GM18499 (cell line): Measurements from ENCODE around the gene IGF2.
"Not testable (repeated sequence)": the region's sequence is repeated elsewhere in the genome, so short reads cannot be mapped to it uniquely, and the experiment has no call there.

Source experiments
- ATAC-seq: cut with Tn5 transposase; IDR thresholded peaks from one replicate; pipeline ENCODE4 v1.9.1; 2021; ENCODE audit warnings: moderate number of reproducible peaks; ENCODE audit not compliant: insufficient read depth, unreplicated experiment

IGF2 gene, protein sequence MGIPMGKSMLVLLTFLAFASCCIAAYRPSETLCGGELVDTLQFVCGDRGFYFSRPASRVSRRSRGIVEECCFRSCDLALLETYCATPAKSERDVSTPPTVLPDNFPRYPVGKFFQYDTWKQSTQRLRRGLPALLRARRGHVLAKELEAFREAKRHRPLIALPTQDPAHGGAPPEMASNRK

DNA sequence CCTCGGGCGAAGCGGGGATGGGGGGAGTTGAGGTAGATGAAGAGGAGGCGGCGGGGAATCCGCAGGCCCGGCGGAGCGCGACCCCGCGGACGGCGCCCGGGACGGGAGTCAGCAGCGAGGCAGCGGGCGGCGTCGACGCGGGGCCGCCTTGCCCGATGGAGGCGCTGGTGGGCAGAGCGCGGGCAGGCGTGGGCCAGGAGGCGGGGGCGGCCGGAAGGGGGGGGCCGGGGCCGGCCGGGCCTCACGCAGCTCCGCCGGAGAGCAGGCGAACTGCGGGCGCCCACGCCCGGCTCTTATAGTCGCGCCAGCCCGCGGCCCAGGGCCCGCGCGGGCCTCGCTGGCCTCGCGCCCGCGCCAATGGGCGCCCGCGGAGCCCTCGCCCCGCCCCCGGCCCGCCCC lies at the start of gene IGF2:
IGF2 (minus strand) TSS at position 267 of the 399 bp plus-strand sequence. CDS start 3,866 bp downstream, outside the sequence.
- no peak for ATAC-seq

DNA sequence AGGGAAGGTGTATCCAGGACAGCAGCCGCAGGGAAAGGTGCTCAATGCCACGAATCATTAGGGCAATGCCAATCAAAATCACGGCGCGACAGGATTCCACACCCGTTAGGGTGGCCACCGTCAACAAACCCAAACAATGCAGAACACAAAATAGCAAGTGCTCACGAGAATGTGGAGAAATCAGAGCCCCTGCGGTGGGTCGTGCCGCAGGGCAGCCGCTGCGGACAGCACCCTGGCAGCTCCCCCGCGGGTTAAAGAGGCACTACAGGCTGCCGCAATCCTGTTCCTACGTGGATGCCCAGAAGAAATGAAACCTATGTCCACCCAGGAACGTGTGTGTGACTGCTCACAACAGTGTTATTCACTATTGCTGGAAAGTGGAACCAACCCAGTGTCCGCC lies 49.6 kb upstream of the IGF2 start:
- ATAC-seq: no peak

DNA sequence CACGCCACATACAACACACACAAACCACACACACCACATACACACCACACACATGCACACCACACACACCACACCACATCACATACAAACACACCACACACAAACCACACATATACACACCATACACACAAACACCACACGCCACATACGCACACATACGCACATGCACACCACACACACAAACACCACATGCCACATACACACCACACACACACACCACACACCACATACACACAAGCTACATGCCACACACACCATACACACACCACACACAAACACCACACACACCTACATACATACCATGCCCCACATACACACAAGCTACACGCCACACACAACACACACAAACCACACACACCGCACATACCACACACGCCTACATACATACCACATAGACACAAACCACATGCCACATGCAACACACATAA lies 48.1 kb upstream of the IGF2 start:
- ATAC-seq: no peak

DNA sequence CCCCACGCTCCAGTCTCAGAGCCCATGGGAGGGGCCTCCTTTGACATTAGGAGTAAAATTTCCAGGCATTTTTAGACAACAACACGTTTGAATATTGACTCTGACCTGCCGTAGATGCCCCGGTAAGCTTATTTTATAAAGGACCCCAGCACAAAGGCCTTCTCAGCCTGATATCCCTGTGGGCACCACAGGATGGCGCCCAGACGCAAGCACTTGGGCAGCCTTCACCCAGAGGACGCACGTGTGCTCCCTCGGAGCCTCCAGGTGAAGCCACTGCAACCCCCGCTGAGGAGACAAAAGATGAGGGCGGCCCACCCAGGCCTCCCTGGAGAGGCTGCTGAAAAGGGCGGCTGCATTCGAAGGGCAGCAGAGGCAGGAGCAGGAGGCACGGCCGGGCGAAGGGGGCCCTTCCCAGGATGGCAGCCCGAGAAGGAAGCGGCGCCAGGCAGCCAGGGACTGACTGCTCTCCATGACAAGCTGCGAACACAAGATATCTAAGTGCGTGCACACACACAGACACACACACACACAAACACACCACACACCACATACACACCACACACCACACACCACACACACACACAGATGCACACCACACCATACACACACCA lies 47.6 kb upstream of the IGF2 start:
- ATAC-seq: no peak

DNA sequence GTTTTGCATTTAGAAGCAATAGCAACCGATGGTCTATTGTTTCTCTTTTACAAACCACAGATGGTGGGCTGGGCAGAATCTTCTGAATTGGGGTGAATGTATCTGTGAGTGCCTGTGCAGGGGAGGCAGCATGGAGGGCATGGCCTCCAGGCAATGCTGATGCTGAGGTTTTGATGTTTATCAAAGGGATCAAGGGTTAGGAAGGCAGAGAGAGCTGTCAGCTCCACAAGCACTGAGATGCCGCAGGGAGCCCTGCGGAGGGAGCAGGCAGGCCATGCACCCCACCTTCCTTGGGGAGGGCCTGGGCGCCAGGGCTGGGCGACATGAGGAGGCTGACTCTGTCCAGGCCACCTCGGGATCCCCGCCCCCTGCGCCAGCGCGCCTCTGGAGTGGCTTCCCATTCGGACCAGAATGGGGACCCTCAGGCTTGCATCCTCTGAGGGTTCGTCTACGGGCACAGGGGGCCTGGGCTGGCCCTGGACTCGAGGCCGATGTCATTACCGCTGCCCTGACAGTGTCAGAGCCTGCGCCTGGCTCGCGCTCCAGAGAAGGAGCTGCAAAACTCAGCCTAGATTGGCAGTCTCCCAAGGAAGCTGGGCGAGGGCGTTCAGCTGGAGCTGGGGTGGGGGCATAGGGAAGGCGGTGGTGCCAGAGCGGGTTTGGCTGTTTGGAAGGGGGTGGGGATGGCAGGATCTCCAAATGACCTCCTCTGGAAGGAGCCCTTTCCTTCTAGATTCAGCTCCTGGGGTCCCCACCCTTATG lies 46.3 kb upstream of the IGF2 start:
- no peak for ATAC-seq

DNA sequence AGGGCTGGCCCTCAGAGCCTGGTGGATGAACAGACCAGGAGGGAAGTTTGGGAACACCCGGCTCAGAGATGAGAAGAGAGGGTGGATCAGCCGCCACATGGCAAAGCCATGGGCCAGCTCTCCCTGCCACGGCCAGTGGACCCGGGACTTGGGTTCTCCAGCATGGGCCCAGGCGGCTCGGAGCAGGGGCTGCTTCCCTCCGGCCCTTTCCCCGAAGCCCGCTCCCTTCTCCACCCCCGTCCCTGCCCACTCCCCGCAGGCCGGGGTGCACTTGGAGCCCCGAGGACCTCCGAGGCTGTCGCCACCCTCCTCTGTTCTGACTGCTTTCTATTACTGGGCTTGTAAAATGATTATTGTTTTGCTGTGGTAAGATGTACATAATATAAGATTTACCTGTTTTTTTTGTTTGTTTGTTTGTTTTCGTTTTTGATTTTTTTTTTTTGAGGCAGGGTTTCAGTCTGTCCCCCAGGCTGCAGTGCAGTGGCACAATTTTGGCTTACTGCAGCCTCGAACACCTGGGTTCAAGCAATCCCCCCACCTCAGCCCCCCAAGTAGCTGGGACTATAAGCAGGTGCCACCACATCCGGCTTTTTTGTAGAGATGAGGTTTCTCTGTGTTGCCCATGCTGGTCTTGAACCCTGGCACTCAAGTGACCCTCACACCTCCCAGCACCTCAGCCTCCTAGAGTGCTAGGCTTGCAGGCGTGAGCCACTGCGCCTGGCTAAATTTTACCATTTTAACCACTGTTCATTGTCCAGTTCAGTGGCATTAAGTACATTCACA lies 43.7 kb upstream of the IGF2 start:
- ATAC-seq: no peak

DNA sequence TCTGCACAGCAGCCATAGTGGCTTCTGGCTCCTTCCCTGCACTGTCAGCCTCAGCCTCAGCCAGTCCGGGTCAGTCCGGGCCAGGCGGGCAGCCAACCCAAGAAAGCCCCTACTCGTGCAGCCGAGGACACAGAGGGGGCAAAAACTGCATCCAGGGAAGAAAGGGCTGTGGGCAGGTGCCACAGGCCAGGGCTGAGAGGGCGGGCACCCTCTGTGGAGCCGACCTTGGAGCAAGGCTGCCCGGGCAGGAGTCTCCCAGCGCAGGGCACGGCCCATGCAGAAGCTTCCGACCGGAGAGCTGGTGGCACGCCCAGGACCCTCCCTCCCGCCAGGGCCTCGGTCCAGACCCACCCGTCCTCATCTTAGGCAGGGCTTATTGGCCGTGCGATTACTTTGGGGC lies 42.9 kb upstream of the IGF2 start:
- ATAC-seq: no peak

DNA sequence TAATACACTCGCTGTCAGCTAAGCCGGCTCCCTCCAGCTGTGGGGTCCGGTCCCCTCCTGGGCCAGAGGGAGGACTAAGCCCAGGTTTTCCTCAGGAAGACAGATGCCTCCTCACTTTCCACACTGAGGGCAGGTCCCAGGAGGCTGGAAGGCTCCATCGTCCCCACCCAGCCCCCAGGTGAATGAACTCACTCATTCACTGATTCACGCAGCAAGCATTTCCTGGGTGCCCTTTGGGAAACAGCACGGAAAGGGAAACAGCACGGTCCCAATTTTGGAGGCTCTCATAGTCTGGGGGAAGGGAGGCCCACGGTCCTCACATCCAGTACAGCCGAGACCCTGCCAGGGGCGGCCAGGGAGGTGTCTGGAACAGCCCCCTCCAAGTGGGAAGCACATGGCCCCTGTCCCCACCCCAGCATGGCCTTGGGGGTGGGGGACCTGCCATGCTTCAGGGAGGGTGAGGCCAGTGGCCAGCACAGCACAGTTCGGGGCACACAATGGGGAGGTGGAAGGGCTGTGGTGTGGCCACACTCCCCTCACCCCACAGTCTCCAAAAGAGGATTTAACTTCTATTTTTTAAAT lies 41.7 kb upstream of the IGF2 start:
- no peak for ATAC-seq

DNA sequence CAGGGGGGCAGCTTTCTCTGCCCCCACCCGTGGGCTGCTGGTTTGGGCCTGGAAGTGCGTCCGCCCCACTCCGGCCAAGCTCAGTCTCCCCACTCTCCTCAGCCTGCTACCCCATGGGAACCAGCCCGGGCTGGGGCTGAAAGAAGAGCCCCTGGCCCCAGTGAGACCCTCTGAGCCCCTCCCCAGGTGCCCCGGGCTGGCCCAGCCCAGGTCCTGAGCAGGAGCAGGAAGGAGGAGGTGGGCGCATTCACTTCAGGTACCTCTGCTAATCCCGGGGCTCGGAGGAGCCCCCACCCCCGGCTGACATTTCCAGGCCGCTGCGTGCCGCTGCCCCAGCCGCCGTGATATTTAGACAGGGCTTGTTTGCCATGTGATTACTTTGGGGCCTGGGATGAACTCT lies 41.2 kb upstream of the IGF2 start:
- ATAC-seq: no peak

DNA sequence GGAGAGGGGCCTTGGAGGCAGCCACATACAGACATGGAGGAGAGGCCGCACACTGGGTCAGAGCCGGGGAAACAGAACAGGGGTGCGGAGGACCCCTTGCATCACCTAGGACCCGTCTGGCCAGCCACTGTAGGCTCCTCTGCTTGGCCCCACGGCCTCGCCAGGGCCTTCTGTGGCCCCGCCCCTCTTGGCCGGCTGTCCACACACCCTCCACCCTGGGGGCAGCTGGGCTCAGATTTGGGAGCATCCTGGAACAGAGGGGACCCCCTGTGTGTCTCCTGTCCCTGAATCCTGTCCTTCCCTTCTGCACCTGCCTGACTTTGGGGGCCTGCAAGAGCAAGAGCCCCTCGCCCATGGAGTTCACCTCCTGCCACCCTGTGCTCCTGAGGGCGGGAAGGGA lies 40.3 kb upstream of the IGF2 start:
- ATAC-seq: no peak

DNA sequence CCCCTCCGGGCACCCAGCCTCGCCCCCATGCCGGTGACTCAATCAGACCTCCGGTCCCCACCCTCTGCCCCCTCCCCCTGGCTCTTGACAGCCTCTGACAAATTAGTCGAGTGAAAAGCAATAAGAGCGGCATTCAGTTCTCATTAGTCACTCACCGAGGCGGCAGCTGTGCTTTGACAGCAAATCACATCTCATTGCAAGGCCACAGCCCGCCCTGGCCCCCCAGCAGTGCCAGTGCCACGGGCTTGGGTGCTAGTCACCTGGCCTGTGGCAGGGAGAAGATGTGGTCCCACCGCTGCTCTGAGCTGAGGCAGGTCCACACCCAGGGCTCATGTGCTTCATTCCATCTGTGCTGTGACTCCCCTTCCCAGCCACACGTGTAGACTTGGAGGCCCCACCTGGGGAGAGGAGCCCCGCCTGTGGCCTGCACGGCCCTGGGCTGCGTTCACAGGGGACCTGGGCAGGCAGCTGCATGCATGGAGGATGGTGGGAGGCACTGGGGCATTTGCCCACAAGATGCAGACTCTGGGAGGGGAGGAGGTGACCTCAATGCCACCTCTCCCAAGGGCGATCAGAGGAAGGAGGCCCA lies 39.8 kb upstream of the IGF2 start:
- ATAC-seq: no peak

DNA sequence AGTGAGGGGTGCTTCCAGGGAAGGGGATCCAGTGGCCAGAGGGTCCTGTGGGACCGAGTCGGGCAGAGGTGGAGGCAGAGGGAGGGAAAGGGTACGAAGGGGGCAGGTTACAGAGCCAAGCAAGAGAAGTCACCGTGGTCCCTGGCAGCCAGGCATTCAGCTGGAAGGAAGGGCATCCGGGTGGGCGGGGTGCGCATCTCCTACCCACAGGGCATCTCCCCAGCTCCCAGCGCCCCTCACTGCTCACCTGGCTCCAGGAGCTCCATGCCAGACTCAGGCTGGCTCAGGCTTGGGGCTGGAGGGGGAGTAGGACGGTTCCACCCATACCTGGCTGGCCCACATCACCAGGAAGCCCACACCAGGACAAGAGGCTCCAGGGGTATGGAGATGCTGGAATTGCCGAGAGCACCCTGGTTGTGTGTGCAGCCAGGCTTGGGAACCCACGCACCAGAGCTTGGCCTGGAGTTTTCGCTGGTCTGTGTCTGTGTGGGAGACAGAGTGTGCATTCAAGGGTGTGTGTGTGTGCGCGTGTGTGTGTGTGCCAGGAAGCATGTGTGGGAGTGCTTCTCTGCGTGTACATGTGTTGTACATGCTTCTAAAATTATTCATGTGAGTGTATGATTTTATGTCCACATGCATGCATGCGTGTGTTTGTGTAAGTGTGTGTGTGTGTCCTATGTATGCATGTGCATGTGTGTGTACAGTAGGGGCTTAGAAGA lies 39.0 kb upstream of the IGF2 start:
- not testable (repeated sequence) for ATAC-seq

DNA sequence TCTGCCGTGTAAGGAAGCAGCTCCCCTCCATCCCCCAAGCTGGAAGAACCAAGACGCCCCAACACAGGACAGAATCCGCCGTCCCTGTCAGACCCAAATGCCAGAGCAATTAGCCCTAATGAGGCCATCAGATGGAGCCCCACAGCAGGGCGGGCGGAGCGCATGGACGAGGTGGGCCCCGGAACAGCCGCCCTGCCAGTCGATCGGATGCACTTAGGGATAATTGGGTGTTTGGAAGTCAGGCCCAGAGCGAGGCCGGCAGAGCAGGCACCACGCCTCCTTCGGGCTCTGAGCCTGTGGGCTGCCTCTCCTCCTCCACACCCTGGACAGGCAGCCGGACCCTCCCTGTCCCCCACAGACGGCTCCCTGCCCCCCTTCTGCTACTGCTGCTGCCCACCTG lies 37.9 kb upstream of the IGF2 start:
- no peak for ATAC-seq

DNA sequence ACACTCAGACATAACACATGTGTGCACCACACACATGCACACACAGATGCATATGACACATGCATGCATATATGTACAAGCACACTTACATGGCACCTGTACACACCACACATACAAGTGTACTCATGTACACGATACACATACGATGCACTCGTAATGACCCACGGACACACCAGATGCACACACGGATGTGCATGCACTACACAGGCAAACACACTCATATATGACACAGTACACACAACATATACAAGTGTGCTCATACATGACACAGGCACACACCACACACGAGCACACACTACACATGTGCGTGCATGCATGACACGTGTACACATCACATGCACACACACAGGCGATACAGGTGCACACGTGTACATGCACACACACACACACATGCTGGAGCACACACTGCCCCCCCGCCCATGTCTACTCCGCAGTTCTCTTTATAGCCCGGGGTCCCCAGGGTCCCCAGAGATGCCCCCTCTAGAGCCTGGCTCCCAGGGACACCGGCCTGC lies 37.3 kb upstream of the IGF2 start:
- ATAC-seq: no peak

DNA sequence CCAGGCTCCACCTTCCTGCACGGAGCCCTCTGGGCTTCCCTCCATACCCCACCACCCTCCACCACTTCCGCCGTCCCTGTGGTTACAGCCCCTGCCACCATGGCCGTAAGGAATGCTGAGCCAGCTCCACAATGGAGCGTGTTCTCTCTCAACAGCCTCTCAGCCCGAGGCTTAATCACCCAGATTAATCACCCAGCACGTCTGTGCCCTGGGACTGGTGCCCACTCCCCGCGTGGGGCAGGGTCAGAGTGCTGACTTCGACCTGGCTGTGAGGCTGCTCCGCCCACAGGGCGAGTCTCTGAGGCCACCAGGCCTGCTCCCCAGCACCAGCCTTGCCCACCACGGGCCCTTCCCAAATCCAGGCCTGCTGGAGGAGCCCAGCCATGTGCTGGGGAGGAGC lies 36.5 kb upstream of the IGF2 start:
- ATAC-seq: no peak

DNA sequence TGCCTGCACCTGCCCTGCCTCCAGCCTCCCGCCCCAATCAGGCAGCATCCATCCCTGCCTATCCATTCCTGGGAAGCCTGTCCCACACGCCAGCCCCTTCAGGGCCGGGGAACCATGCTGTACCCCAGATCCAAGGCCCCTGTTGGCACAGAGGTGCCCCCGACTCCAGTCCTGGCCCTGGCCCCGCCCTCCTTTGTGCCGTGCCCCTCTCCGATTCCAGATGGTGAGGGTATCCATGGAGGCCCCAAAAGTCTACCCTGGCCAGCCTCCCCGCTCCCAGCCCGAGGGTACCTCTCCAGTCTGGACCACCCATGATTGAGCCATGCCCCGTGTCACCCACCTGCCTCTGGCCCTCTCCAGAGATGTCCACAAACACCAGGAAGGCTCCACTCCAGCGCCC lies 35.2 kb upstream of the IGF2 start:
- ATAC-seq: no peak

DNA sequence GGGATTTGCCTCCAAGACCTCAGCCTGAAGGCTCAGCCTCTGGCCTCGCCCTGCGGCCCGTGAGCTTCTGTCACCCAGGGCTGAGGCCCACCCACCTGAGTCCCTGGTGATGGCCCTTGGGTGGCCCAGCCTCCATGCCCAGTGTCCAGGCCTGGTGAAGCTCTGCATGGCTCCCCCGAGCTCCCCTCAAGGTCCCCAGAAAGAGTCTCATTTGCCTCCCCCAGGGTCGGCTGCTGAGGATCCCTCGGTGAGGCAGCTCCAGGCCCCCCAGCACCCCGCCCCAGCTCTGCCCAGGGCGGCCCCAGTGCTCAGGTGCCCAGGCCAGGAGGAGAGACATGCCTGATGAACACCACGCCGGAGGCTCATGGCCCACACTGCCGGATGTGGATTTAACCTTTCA lies 34.6 kb upstream of the IGF2 start:
- no peak for ATAC-seq

DNA sequence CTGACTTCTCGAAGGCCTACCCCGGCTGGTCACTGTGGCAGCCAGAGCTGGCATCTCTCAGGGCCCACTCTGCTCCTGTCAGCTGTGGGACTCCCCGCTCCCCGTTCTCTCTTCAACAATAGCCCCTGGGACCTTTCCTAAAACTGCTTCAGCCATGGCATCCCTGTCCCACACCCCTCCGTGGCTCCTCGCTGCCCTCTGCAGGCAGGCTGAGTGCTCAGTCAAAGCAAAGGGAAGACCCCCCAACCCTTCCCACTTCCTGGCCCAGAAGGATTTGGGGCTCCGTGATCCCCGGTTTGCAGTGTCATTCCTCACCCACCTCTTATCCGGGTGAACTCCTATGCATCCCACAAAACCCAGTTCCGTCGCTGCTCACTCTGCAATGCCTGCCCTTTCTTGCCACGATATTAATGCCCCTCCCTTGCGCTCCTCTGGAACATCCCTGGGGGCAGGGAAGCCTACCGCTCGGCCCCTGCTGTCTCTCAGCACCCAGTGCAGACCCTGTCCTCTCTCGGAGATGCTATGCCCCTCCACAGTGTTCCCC lies 34.0 kb upstream of the IGF2 start:
- no peak for ATAC-seq

DNA sequence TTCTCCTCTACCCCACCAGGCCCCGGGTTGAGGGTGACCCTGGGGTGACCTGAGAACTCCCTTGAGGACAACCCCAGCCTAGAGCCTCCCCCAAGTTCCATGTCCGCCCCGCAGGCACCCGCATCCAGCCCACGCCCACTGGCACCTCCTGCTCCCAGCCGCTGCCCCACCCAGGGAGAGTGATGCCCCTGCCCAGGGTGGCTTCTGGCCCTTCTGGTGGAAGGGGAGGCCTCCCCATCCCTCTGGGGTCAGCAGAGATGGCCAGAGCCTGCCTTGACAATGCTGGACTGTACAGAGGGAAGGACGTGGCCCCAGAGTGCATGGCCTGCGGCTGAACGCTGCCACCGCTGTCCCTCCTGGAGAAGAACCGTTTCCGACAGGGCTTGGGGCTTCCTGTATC lies 33.5 kb upstream of the IGF2 start:
- no peak for ATAC-seq
